ENCODE results near the gene ST6GALNAC4. TPM values are rescaled to one million over a fixed set of nuclear protein-coding genes. Genes with fewer than 3 reads are reported as not detected.

The ST6GALNAC4 gene
- total and polyA plus RNA-seq, 7 donors = 8.9 to 52.6 (median 24.3) TPM

DNA sequence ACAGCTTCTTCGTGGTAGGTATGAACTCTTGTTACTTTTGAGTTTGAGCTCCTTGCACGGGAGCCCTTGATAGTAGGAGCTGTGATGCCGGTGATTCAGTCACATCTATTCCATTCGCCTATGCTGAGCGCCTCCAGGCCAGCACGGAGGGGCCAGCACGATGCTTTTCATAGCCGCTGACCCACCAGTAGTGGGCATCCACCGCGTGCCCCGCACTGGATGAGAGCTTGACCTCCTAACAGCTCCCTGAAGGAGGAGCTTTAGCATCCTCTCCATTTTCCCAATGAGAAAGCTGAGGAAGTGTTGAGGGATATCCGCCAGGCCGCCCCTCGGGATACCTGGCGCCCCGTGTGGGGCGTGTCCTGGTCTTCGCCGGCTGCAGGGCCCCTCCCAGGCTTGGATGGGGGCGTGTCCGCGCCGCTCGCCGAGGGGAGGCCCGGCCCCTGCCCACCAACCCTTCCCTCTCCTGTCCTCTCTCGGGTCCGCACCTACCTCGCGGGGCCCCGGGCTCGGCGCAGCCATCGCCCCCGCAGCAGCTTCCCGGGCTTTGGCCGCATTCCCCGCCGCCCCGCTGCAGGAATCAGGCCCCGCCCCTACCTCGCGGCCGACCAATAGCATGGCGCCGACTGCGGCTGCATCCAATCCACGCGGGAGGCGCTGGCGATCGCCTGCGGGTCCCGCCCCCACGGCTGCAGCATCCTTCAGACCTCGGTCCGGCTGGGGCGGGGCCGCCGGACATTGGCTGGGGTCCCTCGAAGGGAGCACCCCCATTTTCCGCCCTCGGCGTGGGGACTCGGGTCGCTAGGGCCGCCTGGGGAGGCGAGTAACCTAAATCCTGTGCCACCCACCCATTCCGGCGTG is 13.6 kb upstream of the ST6GALNAC4 start, which contains the start of gene PIP5KL1:
Gene PIP5KL1, minus strand, starts transcription at position 547 of the 861 bp plus-strand sequence. Its CDS starts 25 bp downstream, at position 522.
- 2 to 4% (median 2%) methylated on average over 43 to 70 of the region's 70 CpGs for WGBS, 3 donors
- intact Hi-C loops (cut with DNase I) = no loop called here
- no peak within 1 kb of the TSS for H3K27ac ChIP-seq
- peak; percentile 84 to 94 (median 90) for ATAC-seq
- DNase-seq = peak; percentile 87 to 88
- TF ChIP-seq, protein P1, sequence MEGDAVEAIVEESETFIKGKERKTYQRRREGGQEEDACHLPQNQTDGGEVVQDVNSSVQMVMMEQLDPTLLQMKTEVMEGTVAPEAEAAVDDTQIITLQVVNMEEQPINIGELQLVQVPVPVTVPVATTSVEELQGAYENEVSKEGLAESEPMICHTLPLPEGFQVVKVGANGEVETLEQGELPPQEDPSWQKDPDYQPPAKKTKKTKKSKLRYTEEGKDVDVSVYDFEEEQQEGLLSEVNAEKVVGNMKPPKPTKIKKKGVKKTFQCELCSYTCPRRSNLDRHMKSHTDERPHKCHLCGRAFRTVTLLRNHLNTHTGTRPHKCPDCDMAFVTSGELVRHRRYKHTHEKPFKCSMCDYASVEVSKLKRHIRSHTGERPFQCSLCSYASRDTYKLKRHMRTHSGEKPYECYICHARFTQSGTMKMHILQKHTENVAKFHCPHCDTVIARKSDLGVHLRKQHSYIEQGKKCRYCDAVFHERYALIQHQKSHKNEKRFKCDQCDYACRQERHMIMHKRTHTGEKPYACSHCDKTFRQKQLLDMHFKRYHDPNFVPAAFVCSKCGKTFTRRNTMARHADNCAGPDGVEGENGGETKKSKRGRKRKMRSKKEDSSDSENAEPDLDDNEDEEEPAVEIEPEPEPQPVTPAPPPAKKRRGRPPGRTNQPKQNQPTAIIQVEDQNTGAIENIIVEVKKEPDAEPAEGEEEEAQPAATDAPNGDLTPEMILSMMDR (IDR thresholded peaks at IDR 0.05) = no peak
- peaks cover 6% of the 10 kb centered on the region for H3K4me1 ChIP-seq
- H3K27me3 ChIP-seq (ENCODE audit: insufficient read depth in 3 of 3, low read length in 2 of 3) = peaks cover 0 to 59% (median 16%) of the 10 kb centered on the region in 3 donors
- H3K9me3 ChIP-seq = no peaks in the 10 kb centered on the region
- H3K36me3 ChIP-seq (ENCODE audit: insufficient read depth in 1 of 2, low read depth in 1 of 2) = peaks cover 0 to 4% of the 10 kb centered on the region in 2 donors
- peak within 1 kb of the TSS; percentile 67 for H3K4me3 ChIP-seq

DNA sequence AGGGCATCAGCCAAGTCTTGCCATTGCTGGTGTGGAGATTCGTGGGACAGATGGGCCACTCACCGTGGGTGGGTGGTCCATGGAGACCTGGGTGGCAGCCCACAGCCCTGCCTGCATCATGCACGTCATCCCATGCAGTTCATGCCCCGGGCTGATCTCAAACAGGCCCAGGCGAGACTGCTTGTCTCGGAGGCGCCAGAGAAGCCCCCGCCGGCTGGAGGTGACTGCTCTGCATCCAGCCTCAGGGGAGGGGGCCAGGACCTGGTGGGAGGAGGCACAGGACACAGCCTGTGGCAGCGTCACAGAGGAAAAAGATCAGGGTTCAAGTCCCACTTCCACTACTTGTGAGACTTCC is 12.8 kb upstream of the ST6GALNAC4 start:
- 53 to 58% (median 57%) methylated on average over 10 of the region's 10 CpGs for WGBS, 3 donors
- DNase-seq (no peak), ATAC-seq (no peak)
- Histone ChIP-seq H3K36me3 (ENCODE audit: insufficient read depth in 1 of 2, low read depth in 1 of 2) (peaks cover 0 to 2% of the 10 kb centered on the region in 2 donors), H3K9me3 (no peaks in the 10 kb centered on the region), H3K4me3 (no peak overlapping the region), H3K27ac (no peak overlapping the region), H3K27me3 (ENCODE audit: insufficient read depth in 3 of 3, low read length in 2 of 3) (peaks cover 0 to 62% (median 16%) of the 10 kb centered on the region in 3 donors), H3K4me1 (peaks cover 6% of the 10 kb centered on the region)
- TF ChIP-seq, protein P1 (IDR thresholded peaks at IDR 0.05) = no peak
- intact Hi-C loops (cut with DNase I) = loop anchor here in 1 of 2 donors (10.0 kb wide), 1 partner anchor 145 kb away; the partner anchor contains the start of gene CDK9

DNA sequence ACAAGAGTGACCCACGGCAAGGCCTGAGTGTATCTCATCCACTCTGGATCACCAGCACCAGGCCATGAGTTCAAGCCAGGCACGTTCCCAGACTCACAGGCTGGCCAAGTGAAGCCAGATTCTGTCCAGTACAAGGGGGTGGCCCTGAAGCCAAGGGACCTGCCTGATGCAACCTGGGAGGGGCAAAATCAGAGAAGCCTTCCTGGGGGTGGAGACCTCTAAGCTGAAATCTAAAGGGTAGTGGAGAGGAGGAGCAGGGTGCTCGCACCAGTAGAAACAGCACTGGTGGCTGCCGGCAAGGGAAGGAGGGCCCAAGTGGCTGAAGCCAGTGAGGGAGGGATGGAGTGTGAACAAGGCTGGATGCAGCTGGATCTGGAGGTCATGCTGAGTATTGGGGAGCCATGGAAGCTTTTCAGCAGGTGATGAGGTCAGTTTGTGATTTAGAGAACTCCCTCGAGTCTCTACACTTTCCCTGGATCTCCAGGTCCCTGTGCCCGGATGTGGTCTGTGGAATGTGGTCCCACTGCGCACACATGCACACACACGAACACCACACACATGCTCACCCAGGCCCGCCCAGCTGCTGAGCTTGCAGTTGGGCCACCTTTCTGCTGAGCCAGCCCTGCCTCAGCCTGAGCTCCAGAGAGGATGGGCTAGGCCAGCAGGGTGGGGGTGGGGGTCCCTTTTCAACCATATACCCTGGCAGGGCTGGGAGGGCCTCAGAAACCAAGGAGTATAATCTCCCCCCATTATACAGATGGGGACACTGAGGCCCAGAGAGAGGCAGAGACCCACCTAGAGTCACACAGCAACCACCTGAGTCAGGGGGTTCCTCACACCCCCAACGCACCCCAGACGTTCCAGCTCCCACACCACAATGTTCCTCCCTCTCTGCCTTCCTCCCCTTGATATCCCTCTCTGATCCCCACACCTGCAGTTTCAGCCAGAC is 12.1 kb upstream of the ST6GALNAC4 start:
- TF ChIP-seq, protein P1 (IDR thresholded peaks at IDR 0.05) = no peak
- WGBS, 3 donors = 60 to 67% (median 62%) methylated on average over 11 of the region's 11 CpGs
- ATAC-seq (no peak), DNase-seq (no peak)
- H3K9me3 ChIP-seq = no peaks in the 10 kb centered on the region
- peaks cover 0 to 62% (median 16%) of the 10 kb centered on the region in 3 donors for H3K27me3 ChIP-seq (ENCODE audit: insufficient read depth in 3 of 3, low read length in 2 of 3)
- no peak overlapping the region for H3K4me3 ChIP-seq
- H3K4me1 ChIP-seq = peaks cover 6% of the 10 kb centered on the region
- no peak overlapping the region for H3K27ac ChIP-seq
- intact Hi-C loops (cut with DNase I) = loop anchor here in 1 of 2 donors (10.0 kb wide), 1 partner anchor 144 kb away; the partner anchor contains the start of gene CDK9
- H3K36me3 ChIP-seq (ENCODE audit: insufficient read depth in 1 of 2, low read depth in 1 of 2) = no peaks in the 10 kb centered on the region

DNA sequence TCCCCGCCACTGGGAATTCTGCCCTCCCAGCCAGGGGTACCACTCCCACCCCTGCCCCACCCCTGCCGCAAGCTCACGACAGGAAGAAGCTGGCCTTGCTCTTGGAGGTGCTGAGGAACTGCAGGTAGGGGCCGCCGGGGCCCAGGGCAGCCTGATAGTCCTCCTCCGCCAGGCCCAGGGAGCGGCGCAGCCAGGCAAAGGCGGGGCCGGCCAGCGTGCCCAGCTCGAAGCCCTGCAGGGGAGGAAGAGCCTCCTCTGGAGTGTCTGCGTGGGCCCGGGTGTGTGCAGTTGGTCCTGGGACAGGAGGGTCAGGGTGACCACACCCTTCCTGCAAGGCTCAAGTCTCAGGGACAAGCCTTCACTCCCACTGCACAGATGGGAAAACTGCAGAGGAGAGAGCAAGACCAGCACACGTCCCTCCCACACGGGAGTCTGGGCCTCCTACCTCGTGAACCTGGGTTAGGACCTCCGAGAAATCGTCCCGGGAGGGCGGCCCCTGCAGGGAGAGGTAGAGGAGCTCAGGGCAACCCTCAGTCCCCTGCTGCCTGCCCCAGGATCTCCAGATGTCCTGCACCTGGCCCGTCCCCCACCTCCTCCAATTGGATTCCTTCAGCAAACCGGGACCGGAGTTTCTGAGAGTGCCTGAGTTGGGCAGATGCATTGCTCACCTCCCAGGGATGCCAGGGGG is 11.3 kb upstream of the ST6GALNAC4 start:
- ATAC-seq (no peak), DNase-seq (no peak)
- H3K4me3 ChIP-seq = no peak overlapping the region
- peaks cover 6% of the 10 kb centered on the region for H3K4me1 ChIP-seq
- no peaks in the 10 kb centered on the region for H3K36me3 ChIP-seq (ENCODE audit: insufficient read depth in 1 of 2, low read depth in 1 of 2)
- H3K27ac ChIP-seq = no peak overlapping the region
- TF ChIP-seq, protein P1 (IDR thresholded peaks at IDR 0.05) = no peak
- WGBS, 3 donors = 18 to 26% (median 21%) methylated on average over 18 to 24 of the region's 24 CpGs
- intact Hi-C loops (cut with DNase I) = loop anchor here in 1 of 2 donors (10.0 kb wide), 1 partner anchor 143 kb away; the partner anchor contains the start of gene CDK9
- no peaks in the 10 kb centered on the region for H3K9me3 ChIP-seq
- H3K27me3 ChIP-seq (ENCODE audit: insufficient read depth in 3 of 3, low read length in 2 of 3) = peaks cover 0 to 62% (median 16%) of the 10 kb centered on the region in 3 donors
